Activated T-cell treated with anti-CD3 and anti-CD28 coated beads, Interleukin-2, amount 50 U/mL, for 72 hours (primary cell): ENCODE measurements around the gene U2AF2. TPM values are rescaled to one million over a fixed set of nuclear protein-coding genes. Genes with fewer than 3 reads are reported as not detected.

ENCODE experiments used
- ATAC-seq, 2 donors: fragments of 150-1000 bp; cut with Tn5 transposase; replicated peaks in 1 of 2; 2 replicates each; pipeline ENCODE4 v1.10.0; 2021; ENCODE audit warnings: moderate library complexity in 2 of 2, mild to moderate bottlenecking in 1 of 2
- DNase-seq, 2 donors: peaks; one replicate each; pipeline ENCODE4 v3.0.0; 2021 to 2022; ENCODE audit warnings: mixed read lengths in 1 of 2
- H3K27ac Mint-ChIP-seq: one replicate; pipeline ENCODE4 v1.8.0; 2022; ENCODE audit warnings: mild to moderate bottlenecking, moderate library complexity, mixed read lengths
- H3K27me3 Mint-ChIP-seq: one replicate; pipeline ENCODE4 v1.8.0; 2022; ENCODE audit warnings: low read depth, mixed read lengths
- H3K36me3 Mint-ChIP-seq, 2 donors: one replicate each; pipeline ENCODE4 v1.8.0; 2022; ENCODE audit warnings: mixed read lengths in 2 of 2, mild to moderate bottlenecking in 1 of 2; ENCODE audit not compliant: insufficient read depth in 2 of 2
- H3K4me1 Mint-ChIP-seq: one replicate; pipeline ENCODE4 v1.8.0; 2022; ENCODE audit warnings: low read depth, mixed read lengths
- H3K4me3 Mint-ChIP-seq, 2 donors: one replicate each; pipeline ENCODE4 v1.8.0; 2022; ENCODE audit warnings: mild to moderate bottlenecking in 2 of 2, mixed read lengths in 2 of 2, moderate library complexity in 2 of 2
- H3K9me3 Mint-ChIP-seq, 2 donors: one replicate each; pipeline ENCODE4 v1.8.0; 2022; ENCODE audit warnings: mixed read lengths in 2 of 2
- total RNA-seq, 2 donors: library from RNA; stranded (reverse); gene quantifications; one replicate each; pipeline ENCODE4 v1.2.3, GENCODE V29; 2022

U2AF2 gene
- total RNA-seq, 2 donors from 2014 or later, result 128 to 137 TPM

DNA sequence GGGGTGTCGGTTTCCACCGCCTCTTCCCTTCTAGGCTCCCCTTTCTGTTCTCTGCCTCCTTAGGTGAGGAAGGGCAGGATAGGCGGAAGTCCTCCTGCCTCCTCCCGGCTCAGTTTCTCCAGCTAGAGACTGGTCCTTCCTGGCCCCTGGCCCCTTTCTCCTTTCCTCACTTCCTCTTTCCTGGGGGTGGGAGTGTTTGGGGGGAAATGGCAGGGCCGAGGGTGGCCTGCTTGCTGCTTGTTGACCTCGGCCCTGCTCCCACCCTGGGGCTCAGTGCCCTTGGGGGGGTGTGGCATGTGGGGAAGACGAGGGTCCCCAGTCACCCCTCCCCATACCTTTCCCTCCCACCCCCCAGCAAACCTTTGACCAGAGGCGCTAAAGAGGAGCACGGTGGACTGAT is 5.0 kb downstream of the U2AF2 start:
- no peak for ATAC-seq
- Mint-ChIP-seq H3K36me3 (peaks cover 20 to 29% of the 10 kb centered on the region in 2 donors), H3K27ac (peak overlapping the region; percentile 85), H3K27me3 (no peaks in the 10 kb centered on the region), H3K9me3 (no peaks in the 10 kb centered on the region), H3K4me3 (peak overlapping the region; percentile 62 to 68), H3K4me1 (peaks cover 59% of the 10 kb centered on the region)
- no peak for DNase-seq

DNA sequence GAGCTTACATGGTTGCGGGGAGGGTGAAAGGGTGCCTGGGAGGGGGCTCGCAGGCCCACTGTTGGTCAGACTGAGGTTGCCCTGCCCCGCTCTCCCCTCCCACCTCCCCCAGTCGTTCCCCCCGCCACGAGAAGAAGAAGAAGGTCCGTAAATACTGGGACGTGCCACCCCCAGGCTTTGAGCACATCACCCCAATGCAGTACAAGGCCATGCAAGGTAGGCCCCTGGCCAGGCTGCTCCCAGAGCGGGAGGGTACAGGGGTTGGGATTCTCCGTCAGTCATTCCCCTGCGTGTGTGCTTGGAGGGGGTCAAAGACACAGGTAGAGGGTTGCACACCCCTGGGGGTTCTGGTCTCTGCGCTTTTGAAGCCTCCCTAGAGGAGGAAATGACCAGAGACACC is 5.6 kb downstream of the U2AF2 start:
- H3K27ac Mint-ChIP-seq, result peak overlapping the region; percentile 39
- ATAC-seq (no peak), DNase-seq (no peak)

DNA sequence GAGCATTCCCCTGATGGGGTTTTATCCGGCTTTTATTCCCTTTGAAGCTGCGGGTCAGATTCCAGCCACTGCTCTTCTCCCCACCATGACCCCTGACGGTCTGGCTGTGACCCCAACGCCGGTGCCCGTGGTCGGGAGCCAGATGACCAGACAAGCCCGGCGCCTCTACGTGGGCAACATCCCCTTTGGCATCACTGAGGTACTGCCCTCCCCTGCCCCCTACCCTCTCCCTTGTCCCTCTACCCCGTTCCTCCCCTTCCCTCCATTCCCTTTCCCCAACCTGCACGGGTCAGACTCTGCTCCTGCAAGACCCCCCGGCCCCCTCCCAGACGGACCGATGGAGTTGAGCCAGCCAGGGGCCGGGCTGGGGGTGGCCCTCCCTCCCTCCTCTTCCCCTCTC is 6.2 kb downstream of the U2AF2 start:
- no peaks in the 10 kb centered on the region for H3K27me3 Mint-ChIP-seq
- H3K9me3 Mint-ChIP-seq, result no peaks in the 10 kb centered on the region
- no peak overlapping the region for H3K4me3 Mint-ChIP-seq
- no peak overlapping the region for H3K27ac Mint-ChIP-seq
- H3K4me1 Mint-ChIP-seq, result peaks cover 54% of the 10 kb centered on the region
- ATAC-seq (no peak), DNase-seq (no peak)
- peaks cover 18 to 29% of the 10 kb centered on the region in 2 donors for H3K36me3 Mint-ChIP-seq

More for the DNA sequence above, 5.6 kb downstream of the U2AF2 start:
- H3K4me1 Mint-ChIP-seq, result peaks cover 59% of the 10 kb centered on the region
- H3K9me3 Mint-ChIP-seq, result no peaks in the 10 kb centered on the region
- no peaks in the 10 kb centered on the region for H3K27me3 Mint-ChIP-seq
- no peak overlapping the region for H3K4me3 Mint-ChIP-seq
- peaks cover 22 to 31% of the 10 kb centered on the region in 2 donors for H3K36me3 Mint-ChIP-seq

DNA sequence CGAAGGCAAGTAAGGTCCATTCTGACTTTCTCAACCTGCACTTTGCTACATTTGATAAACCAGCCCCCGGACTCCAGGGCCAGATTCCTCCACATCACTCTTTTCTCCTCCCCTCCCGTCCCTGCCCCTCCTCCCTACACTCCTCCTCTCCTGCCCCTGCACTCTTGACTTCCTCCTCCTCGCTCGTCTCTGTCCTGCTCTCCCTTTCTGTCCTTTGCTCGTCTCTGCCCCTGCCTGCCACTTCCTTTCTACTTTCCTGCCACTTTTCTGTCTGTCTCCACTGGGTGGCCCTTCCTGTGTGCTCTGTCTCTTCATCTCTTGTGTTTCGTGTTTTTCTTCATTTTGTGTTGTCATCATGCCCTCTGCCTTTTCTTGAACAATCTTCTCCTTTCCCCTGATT is 7.0 kb downstream of the U2AF2 start:
- H3K4me3 Mint-ChIP-seq, result no peak overlapping the region
- peak overlapping the region; percentile 31 for H3K27ac Mint-ChIP-seq

DNA sequence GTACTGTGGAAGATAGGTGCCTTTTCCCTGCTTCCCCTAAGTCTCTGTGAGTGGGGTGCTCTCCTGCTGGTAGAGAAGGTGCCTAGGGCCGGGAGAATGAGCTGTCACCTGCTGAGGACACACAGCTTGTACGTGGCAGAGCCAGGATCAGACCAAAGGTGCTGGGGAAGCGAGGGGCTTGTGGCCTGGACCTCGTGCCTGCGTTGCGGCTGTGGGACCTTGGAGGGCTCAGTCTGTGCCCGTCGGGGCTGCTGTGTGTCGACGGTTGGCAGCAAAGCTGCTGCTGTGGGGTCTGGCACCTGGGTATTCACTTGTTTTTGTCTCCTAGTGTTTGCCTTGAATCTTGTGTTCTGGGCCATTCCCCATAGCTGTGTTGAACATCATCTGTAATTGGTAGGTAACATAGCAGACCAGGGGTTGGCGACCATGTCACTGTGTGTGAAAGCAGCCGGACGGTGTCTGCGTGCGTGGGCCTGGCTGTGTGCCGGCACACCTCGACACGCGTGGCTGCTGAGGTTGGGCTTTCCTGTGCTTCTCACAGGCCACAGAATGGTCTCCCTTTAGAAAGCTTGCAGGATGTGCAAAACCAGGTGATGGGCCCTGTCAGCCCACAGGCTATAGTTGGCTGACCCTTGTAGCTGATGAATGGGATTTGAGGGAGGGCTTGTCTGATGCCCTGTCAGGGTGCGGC is 9.2 kb downstream of the U2AF2 start:
- Mint-ChIP-seq H3K27ac (no peak overlapping the region), H3K27me3 (no peaks in the 10 kb centered on the region), H3K4me1 (peaks cover 27% of the 10 kb centered on the region), H3K9me3 (no peaks in the 10 kb centered on the region), H3K4me3 (no peak overlapping the region), H3K36me3 (peaks cover 18 to 34% of the 10 kb centered on the region in 2 donors)
- DNase-seq (no peak), ATAC-seq (no peak)

More for the DNA sequence above, 7.0 kb downstream of the U2AF2 start:
- H3K9me3 Mint-ChIP-seq, result no peaks in the 10 kb centered on the region
- ATAC-seq (no peak), DNase-seq (no peak)
- peaks cover 18 to 28% of the 10 kb centered on the region in 2 donors for H3K36me3 Mint-ChIP-seq
- peaks cover 47% of the 10 kb centered on the region for H3K4me1 Mint-ChIP-seq
- no peaks in the 10 kb centered on the region for H3K27me3 Mint-ChIP-seq

DNA sequence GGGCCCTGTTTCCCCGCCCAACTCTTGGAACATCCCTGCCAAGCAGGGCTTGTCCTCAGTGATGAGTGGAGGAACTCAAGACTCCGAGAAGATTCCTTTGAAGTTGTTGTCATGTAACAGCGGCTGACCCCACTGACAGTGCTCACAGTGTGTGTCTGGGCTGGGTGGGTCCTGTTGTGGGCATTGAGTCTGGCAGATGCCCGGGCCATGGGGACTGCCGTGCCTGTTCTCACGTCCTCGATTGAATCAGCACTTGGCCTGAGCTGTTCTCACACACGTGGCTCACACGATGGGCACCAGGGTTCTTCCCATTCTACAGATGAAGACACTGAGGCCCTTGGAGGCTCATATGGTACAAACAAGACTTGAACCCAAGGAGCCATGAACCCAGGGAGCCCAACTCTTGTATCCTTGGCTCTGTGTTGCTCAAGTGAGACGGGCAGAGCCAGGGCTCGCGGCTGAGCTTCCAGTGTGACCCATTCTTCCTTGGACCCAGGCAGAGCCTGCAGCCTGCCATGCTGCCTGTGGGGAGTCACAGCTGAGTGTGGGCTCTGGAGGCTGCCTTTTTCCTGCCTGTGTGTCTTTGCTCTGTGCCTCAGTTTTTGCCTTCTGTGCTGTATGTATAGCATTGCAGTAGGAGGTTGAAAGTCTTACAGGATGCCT is 11.6 kb downstream of the U2AF2 start:
- peaks cover 25% of the 10 kb centered on the region for H3K4me1 Mint-ChIP-seq
- H3K36me3 Mint-ChIP-seq, result peaks cover 15 to 31% of the 10 kb centered on the region in 2 donors

DNA sequence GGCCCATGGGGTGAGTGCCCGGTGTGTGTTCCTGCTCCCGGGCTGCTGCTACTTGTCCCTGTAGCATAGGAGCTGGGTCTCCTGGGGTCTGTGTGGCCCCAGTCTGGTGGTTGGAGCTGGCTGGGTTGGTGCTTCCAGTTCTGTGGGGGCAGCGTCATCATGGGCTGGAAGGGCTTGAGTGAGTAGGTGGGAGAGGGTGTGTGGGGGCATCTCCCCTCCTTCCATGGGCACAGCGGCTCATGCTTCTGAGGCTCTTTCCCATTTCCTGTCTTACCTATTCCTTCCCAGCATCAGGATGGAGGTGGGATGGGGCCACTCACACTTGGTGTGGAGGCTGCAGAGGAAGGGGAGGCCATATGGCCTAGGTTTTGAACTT is 12.2 kb downstream of the U2AF2 start:
- Mint-ChIP-seq H3K27me3 (no peaks in the 10 kb centered on the region), H3K4me3 (no peak overlapping the region), H3K9me3 (no peaks in the 10 kb centered on the region), H3K4me1 (peaks cover 20% of the 10 kb centered on the region), H3K27ac (no peak overlapping the region), H3K36me3 (peaks cover 13 to 27% of the 10 kb centered on the region in 2 donors)
- ATAC-seq (no peak), DNase-seq (no peak)

More for the DNA sequence above, 11.6 kb downstream of the U2AF2 start:
- Mint-ChIP-seq H3K27ac (no peak overlapping the region), H3K27me3 (no peaks in the 10 kb centered on the region), H3K9me3 (no peaks in the 10 kb centered on the region), H3K4me3 (no peak overlapping the region)
- DNase-seq (no peak), ATAC-seq (no peak)

DNA sequence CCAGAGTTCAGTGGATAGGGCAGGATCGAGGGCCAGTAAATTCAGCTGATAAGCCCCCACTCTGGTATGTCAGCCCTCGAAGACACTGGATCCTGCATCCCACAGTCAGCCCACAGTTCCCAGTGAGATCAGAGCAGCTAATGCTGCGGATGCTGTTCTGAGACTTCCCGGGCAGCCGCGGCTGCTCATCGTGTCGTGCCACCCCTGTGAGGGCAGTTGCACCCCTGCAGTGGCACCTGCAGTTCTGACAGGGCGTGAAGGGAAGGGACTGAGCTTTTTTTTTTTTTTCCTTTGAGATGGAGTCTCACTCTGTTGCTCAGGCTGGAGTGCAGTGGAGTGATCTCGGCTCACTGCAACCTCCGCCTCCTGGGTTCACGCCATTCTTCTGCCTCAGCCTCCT is 12.7 kb downstream of the U2AF2 start:
- H3K4me1 Mint-ChIP-seq, result peaks cover 19% of the 10 kb centered on the region
- no peaks in the 10 kb centered on the region for H3K27me3 Mint-ChIP-seq
- H3K9me3 Mint-ChIP-seq, result no peaks in the 10 kb centered on the region
- H3K27ac Mint-ChIP-seq, result no peak overlapping the region
- H3K4me3 Mint-ChIP-seq, result no peak overlapping the region
- ATAC-seq (no peak), DNase-seq (no peak)
- H3K36me3 Mint-ChIP-seq, result peaks cover 11 to 28% of the 10 kb centered on the region in 2 donors

DNA sequence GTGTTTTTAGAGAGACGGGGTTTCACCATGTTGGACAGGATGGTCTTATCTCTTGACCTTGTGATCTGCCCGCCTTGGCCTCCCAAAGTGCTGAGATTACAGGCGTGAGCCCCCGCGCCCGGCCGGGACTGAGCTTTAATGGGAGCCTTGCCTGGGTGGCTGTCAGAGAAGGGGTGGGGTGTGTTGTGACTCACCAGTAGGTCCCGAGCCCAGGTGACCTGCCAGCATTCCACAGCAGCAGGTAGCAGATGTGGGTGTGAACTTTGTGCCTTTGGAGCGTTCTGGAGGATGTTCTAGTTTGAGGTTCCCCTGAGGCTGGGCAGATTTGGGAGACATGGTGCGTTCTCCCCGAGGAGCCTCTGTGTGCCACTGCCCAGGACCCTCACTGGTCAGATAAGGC is 13.1 kb downstream of the U2AF2 start:
- Mint-ChIP-seq H3K27me3 (no peaks in the 10 kb centered on the region), H3K4me1 (peaks cover 15% of the 10 kb centered on the region), H3K9me3 (no peaks in the 10 kb centered on the region), H3K4me3 (no peak overlapping the region), H3K36me3 (peaks cover 7 to 25% of the 10 kb centered on the region in 2 donors), H3K27ac (no peak overlapping the region)
- no peak for ATAC-seq
- DNase-seq, result no peak

DNA sequence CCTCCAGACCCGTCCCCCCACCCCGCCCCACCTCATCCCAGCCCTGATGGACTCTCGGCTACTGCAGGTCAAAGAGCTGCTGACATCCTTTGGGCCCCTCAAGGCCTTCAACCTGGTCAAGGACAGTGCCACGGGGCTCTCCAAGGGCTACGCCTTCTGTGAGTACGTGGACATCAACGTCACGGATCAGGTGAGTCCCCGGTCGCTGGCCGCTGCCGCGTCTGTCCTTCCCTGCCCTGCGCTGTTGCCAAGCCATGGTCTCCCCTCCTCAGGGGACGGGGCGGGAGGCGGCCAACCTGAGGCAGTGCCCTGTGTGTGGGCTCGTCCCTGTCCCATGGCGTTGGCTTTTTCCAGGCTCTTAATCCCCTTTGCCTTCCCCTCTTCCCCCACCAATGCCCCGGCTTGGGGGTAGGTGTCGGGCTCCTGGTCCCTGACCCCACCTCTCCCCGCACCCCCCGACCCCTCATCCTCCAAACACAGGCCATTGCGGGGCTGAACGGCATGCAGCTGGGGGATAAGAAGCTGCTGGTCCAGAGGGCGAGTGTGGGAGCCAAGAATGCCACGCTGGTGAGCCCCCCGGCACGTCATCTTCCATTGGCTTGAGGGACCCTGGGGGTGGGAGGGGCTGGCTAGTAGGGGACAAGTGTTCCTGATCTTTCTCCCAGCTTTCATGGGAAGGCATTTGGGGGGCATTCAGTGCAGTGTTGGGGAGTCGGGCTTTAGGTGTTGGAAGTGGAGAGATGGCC is 13.9 kb downstream of the U2AF2 start:
- H3K4me1 Mint-ChIP-seq, result peaks cover 17% of the 10 kb centered on the region
- DNase-seq, result no peak
- H3K36me3 Mint-ChIP-seq, result peaks cover 4 to 17% of the 10 kb centered on the region in 2 donors
- no peak overlapping the region for H3K27ac Mint-ChIP-seq
- no peak for ATAC-seq
- H3K27me3 Mint-ChIP-seq, result no peaks in the 10 kb centered on the region
- no peak overlapping the region for H3K4me3 Mint-ChIP-seq
- no peaks in the 10 kb centered on the region for H3K9me3 Mint-ChIP-seq

DNA sequence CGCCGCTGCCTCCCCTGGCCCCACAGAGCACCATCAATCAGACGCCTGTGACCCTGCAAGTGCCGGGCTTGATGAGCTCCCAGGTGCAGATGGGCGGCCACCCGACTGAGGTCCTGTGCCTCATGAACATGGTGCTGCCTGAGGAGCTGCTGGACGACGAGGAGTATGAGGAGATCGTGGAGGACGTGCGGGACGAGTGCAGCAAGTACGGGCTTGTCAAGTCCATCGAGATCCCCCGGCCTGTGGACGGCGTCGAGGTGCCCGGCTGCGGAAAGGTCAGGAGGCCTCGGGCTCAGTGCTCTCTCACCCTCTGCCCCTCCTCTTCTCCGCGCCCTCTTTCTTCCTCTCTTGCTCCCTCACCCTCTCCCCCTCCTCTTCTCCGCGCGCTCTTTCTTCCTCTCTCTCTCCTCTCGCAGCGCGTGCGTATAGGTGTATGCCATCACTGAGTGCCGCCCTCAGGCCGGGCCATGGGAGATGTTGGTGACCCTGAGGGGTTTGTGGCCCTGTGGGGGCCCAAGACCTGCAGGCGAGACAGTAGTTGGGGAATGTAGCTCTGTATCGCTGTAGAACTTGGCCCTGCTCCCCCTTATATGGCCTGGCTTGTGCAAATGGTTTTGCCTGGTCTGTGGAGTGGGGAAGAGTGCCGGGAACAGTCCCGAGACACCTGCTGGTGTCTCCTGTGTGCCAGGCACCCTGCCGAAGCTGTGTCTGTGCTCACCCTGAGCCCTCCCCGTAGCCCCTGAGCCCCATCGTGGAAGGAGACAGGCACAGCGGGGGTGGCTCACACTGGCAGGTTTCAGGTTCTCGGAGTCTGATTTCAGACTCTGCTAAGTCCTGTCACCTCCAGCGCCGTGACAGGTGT is 14.8 kb downstream of the U2AF2 start:
- Mint-ChIP-seq H3K4me1 (peaks cover 18% of the 10 kb centered on the region), H3K36me3 (peaks cover 4 to 18% of the 10 kb centered on the region in 2 donors), H3K27ac (no peak overlapping the region), H3K4me3 (no peak overlapping the region), H3K9me3 (no peaks in the 10 kb centered on the region), H3K27me3 (no peaks in the 10 kb centered on the region)
- ATAC-seq (peak in 1 of 2 donors; percentile 10), DNase-seq (no peak)

DNA sequence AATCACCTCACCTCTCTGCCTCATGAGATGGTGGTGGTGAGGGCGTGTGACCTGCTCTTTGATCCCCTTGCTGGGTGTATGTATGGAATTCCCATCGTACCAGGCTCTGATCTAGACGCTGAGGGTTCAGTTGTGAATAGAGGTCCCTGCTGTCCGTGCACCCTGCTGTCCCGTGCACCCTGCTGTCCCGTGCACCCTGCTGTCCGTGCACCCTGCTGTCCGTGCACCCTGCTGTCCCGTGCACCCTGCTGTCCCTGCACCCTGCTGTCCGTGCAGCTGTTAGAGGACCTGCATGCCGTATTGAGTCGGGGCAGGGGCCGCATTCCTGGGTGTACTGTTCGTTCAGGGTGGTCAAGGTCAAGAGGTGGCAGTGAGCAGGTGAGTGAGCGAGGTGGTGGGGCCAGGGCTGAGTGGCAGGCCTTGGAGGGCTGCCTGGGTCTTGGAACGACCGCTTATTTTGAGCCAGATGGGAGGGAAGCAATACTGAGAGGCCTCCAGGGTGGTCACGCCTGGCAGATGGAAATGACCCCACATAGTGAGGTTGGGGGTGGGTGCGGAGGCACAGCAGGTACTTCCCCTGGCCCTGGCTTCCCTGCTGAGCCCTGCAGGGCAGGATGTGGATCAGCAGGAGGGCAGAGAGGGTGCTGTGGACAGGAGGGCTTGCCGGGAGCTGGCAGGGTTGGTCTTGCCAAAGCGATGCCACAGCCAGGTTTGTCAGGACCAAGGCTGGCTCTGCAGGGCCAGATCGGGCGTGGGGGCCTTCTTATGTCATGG is 15.6 kb downstream of the U2AF2 start:
- Mint-ChIP-seq H3K36me3 (peaks cover 3 to 17% of the 10 kb centered on the region in 2 donors), H3K27ac (no peak overlapping the region)
- ATAC-seq, result no peak

More for the DNA sequence above, 15.6 kb downstream of the U2AF2 start:
- H3K9me3 Mint-ChIP-seq, result no peaks in the 10 kb centered on the region
- H3K27me3 Mint-ChIP-seq, result no peaks in the 10 kb centered on the region
- peak in 1 of 2 donors; percentile 36 for DNase-seq
- peaks cover 18% of the 10 kb centered on the region for H3K4me1 Mint-ChIP-seq
- no peak overlapping the region for H3K4me3 Mint-ChIP-seq
